Middle frontal gyrus (tissue), 1 donor: ENCODE measurements around the gene PRSS57.

Experiments used
- DNase-seq: peaks from one replicate; pipeline ENCODE4 v3.0.0-alpha.2; 2015; ENCODE audit warnings: low spot score; ENCODE audit errors: extremely low spot score

The PRSS57 gene

GRCh38 chr19:638906-639252 lies 56.4 kb downstream of the PRSS57 start:
- DNase-seq = no peak
